NCI-H1694 (cell line): ENCODE measurements around the gene LEPROT.

ENCODE experiments used
- DNase-seq: peaks from one replicate; lab custom pipeline; 2025; lab: John Stamatoyannopoulos, UW

Gene LEPROT

DNA sequence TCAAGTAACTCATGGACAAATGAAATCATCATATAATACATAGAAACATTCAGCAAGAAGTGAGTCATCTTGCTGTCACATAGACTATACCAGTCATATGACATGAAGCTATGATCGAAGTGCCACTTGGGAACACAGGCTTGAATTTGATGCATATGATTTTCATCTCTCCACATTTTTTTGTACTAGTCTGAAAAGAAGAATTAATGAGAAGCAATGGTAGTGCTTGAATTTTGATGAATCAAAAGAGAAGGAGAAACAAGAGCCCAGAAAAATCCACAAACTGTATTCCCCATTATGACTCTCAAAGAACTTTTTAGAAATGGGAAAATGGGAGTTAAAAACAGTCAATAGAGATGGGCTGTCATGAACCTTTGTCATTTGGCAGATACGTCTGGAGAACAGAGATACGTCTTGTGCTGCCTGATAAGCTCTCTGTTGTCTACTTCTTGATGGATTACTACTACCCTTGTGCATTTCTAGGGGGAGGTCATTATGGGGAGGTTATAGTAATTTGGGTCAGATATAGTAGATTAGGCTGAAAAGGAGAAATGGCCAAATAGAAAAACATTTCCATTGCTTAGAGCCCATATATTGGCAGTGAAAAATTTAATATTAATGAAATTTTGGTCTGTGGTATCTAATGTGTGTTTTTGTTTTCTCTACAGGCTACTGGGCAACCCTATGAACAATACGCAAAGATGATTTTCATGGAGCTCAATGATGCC lies 8.0 kb upstream of the LEPROT start:
- no peak for DNase-seq

DNA sequence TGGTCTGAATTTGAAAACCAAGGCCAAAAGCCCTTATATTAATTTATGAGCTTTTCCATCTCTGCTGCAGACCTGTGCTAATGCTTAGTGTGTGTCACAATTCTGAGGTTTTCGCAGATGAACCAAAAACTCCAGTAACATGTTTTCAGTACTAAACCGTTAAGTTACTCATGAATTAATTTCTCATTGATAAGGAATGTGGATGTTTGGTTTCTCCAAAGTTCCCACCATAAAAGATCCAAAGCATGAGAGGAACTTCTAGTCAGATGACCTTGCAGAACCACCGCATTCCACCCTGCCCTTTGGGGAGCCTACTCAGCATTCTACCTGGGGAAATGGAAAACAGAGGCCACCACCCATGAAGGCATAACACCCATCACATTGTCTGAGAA lies 7.5 kb upstream of the LEPROT start:
- DNase-seq, result no peak

DNA sequence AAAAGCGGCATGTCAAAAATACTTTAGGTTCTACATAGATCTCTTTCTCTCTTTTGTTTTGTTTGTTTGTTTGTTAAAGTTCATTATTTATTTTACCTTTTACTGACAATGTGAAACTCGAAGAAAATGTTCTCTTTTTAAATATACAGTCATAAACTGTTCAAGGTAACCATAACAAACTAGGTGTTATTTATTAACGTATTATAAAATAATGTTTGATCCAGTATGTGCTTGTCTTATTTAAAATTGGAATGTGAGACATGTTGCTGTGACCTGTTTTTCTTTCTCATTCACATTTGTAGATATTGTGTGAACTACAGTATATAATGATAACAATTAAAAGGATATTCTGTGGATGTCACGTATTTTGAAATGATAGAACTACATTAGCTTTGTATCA lies 5.9 kb upstream of the LEPROT start:
- no peak for DNase-seq

DNA sequence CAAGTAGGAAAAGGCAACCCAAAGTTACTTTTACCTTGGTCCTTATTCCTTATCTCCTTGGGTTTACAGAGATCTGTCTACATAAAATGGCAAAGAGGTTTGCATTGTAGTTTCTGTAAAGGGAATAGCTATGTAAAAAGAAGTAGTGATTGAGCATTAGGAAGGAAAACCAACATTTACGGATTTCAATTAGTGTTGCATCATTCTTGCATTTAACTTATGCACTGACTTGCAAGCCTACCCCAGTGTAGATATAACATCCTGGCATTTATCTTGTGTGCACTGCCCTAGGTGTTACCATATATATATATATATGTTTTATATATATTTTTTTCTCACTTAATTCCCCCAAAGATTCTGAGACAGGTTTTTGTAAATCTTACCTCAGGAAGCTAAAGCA lies 3.7 kb upstream of the LEPROT start:
- no peak for DNase-seq

DNA sequence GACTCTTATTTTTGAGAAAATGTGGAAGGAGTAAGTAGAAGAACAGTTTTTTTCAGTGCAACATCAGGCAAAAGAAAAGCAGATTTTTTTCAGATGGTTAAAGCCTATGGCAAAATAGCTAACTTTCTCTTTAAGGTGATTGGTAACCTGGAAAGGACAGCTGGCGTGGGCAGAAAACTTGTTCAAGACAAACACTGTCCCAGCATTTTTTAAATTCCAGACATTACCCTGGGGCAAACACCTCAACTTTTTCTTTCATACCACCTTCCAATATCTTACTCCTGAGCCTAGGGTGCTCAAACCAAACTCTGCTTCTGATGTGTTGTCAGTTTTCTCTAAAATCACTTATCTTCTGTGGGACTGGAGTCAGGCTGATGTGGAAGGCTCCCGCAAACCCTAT lies 2.7 kb upstream of the LEPROT start:
- no peak for DNase-seq

DNA sequence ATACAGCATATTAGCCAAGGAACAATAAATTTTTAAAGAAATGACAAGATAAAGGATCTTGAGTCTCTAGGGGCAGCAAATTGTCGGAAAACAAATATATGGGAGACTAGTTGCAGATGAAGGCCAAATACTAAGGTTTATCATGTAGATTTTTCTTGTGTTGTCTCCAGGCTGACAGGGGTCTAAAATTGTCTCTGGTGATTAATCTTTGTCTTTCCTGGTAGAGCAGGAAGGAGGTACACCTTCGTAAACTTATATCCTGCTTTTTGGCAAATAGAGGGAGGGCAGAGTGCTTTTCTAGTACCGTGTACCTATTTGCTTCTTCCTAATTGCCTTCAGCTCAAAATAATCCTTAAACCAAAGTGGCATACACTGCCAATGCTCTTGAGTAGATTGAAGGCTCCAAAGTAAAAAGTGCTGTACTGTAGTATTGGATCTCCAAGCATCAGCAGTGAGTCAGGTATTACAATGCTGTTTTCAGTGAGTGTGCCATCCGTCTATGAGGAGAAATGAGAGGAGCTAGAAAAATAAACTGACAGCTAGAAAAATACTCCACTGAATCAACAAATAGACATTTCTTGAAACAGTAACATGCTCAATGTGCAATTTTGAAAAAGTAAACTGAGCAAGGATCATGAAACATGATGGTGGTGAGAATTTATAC lies 1.8 kb upstream of the LEPROT start:
- no peak for DNase-seq

DNA sequence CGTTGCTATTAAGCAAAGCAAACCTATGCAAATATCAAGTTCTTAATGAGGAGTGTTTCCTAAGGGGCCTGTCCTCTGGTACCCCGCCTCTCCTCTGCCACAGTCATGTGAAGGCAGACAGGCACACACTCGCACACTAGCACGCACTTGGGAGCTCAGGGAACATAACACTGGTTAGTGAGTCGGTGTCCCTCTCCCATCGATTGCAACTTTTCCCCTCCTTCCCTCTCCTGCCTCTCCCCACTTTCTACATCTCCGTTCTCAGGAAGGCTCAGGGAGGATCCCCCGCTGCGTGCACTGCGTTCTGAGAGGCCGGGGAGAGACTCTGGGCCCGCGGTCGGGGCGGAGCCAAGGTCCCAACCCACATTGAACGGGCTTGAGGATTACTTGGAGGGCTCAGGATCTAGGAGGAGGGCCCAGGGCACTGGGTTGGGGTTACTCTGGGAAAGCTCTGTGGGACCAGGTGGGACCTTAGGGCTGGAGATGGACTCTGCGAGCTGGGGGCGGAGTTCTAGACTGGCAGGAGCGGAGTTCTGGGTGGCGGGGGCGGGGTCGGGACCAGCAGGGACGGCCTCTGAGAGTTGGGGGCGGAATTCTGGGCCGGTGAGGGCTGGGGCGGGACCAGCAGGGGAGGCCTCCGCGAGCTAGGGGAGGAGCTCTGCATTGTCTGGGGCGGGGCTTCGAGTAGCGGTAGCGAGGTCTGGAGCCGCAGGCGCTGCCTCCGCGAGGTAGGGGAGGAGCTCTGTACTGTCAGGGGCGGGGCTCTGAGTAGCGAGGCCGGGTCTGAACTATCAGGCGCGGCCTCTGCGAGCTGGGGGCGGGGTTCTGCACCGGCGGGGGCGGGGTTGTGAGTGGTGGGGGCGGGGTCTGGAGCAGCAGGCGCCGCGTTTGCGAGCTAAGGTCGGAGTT lies 533 bp upstream of the LEPROT start:
- peak; percentile 97 for DNase-seq

DNA sequence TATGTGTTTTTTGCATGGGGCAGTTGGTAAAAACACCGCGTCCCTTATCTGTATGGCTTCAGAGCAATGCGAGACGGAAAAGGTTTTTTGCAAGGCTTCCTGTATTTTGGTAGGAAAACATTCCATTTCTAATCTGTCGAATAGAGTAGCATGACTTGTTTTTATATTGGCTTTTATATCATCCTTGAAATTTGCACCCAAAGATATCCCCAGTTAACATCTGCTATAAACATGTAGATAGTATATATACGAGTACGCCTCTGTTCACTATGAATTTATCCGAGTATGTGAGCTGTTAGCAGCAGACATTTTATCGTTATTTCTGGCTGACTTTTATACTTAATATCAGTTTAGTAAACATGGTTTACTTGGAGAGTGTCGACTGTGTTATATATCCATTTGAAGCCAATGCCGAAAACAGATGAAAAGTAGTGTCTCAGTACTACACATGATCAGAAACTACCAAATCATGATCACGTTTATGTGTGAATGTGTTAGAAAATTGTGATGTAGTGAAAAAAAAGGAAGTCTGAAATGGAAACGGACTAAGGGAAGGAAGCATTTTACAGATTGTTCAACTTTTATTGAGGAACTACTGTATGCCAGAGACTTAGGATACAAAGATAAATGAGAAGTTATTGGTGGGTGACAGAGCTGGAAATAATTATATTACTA lies 1.0 kb downstream of the LEPROT start:
- DNase-seq, result peak; percentile 6

DNA sequence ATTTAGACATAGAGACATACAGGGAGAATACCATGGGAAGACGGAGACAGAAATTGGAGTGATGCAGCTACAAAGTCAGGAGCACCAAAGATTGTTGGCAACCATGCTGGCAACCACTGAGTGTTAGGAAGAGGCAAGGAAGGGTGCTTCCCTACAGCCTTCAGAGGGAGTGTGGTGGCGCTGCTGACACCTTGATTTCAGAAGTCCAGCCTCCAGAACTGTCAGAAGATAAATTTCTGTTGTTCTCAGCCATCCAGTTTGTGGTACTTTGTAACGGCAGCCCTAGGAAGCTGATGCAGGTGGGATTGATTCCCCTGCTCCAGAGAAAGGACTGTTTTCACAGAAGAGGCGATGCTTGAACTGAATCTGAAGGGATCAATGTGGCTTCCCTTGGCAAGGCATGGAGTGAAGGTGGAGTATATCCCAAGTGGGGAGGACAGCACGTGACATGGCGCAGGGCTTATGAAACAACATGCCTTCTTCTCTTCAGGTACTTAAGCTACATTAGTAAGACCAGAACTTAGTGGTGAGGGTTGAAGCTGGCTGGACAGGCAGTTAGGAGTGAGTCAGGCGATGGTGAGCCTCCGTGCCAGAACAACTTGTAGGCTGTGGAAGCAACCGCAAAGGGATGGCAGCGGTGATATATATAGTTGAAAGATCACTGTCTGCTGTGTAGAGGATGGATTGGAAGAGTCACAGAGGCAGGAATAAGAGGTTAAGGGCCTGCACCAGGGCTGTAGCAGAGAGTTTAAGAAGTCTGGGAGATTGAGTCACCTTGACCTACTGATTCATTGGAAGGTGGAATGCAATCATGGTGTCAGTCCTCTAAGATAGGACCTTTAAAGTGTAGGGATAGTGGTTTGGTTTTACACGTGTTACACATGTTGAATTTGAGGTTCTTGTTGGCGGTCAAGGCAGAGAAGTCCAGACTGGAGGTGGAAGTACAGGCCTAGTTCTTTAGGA lies 2.1 kb downstream of the LEPROT start:
- no peak for DNase-seq

DNA sequence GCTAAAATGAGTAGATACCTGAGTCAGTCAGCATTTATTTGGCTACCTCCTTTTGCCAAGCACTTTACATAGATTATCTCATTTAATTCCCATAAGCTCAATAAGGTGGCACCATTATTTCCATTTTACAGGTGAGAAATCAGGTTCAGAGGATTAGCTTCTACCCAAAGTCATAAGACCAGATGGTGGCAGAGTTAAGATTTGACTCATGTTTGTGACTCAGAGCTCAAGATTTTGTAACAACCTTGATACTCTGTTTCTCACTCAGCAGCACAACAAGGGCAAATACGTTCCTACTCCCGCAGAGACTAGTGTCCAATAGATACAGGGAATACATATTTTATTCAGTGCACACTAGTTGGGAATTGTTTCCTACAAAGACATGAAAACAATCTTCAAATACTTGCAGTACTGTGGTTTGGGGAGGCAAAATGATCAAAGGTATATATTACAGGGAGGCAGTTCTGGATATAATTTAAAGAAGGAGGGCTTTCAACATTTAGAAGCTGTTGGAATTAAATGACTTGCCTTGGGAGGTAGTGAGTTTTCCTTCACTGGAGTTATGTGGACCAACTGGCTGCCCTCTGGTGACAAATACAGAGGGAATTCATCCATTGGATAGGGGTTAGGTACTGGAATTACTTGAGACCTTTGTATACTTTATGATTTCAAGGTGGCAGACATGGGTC lies 3.6 kb downstream of the LEPROT start:
- DNase-seq, result no peak

DNA sequence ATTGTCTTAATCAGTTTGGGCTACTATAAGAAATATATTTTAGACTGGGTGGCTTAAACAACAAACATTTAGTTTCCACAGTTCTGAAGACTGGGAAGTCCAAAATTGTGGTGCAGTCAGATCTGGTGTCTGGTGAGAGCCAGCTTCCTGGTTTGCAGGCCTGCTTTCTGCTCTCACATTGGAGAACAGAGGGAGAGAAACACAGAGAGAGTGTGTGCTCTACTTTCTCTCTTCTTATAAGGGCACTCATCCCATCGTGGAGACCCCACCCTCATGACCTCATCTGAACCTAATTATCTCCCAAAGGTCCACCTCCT lies 4.1 kb downstream of the LEPROT start:
- DNase-seq, result no peak

DNA sequence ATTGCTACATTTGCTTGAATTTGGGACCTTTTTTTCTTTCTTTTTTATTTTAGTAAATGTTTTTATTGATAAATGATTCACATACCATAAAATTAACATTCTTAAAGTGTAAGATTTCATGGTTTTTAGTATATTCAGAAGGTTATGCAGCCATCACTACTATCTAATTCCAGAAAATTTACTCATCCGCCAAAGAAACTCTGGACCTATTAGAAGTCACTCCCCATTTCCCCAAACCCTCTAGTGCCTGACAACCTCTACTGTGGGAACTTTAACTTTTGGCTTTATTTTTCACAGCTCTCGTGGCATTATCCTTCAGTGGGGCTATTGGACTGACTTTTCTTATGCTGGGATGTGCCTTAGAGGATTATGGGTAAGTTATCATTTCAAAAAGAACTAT lies 4.5 kb downstream of the LEPROT start:
- DNase-seq, result no peak

DNA sequence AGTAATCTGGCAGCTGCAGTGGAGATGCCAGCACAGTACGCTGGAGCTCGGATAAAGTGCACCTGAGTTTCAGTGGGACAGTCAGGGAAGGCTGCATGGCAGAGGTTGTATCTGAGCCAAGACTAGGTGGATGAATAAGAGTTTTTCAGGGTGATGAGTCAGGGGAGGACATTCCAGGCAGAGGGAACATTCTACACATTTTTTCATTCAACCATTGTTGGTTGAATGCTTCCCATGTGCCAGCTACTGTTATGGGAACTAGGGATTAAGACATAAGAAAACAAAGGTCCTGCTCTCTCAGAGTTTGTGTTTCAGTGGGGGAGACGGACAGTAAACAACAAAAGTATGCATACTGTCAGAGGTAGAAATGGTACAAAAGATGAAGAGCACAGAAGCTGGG lies 5.2 kb downstream of the LEPROT start:
- DNase-seq, result no peak

DNA sequence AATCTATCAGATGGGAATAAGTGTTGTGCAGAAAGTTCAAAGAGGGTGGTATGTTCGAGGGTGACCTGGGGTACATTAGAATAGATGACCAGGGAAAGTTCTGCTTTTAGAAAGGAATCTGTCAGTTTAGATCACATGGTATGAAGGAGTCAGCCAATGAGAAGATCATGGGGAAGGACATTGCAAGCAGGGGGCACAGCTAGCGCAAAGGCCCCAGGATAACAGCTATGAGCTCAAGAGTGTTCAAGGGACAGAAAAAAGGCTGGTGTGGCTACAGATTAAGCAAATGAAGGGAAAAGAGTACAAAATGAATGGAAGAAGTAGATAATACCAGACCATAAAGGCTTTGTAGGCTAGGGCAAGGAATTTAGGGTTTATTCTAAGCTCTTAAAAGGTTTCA lies 8.6 kb downstream of the LEPROT start:
- no peak for DNase-seq

DNA sequence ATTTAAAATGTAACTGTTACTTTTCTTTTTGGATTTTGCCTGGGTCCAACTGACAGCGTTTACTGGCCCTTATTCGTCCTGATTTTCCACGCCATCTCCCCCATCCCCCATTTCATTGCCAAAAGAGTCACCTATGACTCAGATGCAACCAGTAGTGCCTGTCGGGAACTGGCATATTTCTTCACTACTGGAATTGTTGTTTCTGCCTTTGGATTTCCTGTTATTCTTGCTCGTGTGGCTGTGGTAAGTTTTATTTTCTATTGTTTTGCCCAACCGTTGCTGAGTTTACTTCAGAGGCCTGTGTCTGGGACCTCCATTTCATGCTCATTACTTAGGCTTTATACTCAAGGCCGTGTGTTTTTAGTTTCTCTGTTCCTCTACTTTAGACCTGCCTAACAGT lies 9.3 kb downstream of the LEPROT start:
- DNase-seq, result no peak

DNA sequence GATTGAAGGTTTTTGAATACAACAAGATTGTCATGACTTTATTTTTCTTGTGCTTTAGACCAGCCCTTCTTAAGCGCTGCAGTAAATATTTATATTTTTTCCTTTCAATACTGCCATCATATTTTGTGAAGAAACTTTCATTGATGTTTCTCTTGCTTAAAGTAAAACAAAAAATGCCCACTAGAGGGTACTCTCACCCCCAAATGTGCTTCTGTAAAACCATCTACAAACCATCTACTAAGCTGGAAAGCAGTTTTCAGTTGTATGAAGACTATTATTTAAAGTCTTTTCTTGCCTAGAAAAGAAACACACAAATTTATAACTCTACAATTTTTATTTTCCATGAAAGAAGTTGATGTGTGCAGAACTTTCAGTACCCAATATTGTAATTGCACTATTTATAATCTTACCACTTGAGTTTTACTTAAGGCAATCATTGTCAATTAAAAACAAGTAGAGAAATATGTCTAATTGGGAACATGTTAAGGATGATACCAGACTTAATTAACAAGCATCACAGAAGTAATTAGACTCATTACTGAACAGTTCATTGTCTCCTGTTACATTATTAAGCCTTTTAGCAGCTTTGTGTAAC lies 10.7 kb downstream of the LEPROT start:
- peak; percentile 44 for DNase-seq

DNA sequence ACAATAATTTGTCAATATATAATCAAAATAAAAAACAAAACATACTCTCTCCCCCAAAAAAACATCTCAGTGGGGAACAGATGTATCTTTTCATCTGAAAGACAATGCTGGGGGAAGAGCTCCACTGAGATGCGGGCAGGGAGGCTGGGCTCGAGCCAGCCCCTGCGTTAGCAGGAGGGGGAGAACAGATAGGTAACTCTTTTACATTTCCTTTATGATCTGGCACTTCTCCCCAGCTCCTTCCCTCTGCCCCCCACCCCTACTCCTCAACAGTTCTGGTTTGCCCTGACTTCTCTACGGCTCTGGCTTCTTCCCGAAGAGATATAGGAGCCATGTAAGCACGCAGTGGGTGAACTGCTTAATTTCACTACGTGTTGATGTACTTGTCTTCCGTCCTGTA lies 12.4 kb downstream of the LEPROT start:
- no peak for DNase-seq

DNA sequence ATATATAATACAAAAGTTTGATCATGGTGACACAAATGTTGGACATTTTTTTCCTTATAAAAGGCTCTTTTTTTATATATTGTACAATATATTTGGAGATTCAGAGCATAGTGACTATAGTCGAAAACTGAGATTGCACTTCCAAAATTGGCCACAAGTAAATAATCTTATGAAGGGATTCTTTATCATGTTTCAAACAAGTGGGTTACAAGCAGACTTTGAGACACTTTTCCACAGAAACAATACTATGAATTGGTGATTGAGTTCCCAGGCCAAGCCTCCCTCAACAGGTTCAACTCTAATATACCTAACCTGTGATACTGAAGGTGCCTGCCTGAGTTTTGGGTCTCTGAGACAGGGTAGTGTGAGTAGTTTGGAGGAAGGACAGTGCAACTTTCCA lies 13.8 kb downstream of the LEPROT start:
- DNase-seq, result no peak

DNA sequence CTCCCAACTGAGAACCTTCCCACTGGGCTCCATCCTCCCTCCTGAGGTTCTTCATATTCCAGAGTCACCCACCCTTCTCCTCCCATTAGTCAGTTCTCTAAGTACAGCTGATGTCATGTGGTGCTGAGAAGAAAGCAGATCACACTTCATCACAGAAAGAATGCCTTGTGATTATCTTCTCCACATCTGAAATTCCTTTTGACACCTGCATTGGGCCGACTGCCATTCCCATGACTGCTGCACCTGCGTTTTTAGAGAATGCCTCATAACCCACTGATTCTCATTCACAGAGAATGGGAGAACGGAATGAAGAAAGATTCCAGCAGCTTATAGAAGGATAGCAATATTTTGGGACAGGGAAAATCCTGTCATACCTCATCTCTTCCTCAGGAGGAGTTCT lies 14.3 kb downstream of the LEPROT start:
- no peak for DNase-seq

DNA sequence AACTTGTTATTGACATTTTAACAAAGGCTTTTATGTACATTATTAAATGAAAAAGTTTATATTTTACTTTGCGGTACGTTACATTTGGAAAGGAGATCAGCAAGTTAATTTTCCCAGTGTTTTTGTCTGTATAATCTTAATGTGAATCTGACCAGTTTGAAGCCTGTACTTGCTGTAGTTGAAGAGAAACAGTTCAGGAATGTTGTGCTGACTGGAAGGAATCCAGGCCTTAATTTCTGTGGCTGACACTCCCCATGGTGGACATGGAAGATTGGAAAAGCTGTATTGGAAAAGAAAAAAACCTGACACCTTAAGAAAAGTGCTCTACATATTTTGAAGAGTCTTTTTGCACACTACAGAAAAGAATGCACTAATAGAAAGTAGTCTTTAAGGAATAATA lies 15.5 kb downstream of the LEPROT start:
- no peak for DNase-seq
